Measurements from ENCODE around the gene ZDHHC14. TPM values are rescaled to one million over a fixed set of nuclear protein-coding genes. Genes with fewer than 3 reads are reported as not detected.

ZDHHC14 gene
- total and polyA plus RNA-seq, 2 of the 8 experiments (the other 6 are each of a cell fraction or from before 2014, with no cell fraction given): 2.9 to 5.3 TPM

- TF ChIP-seq CHD7 (IDR thresholded peaks at IDR 0.05; ENCODE audit: insufficient replicate concordance, low read length): no peak
- no peak for TF ChIP-seq HDAC6 (IDR thresholded peaks at IDR 0.05; ENCODE audit: low read depth, low read length)
- no peak for TF ChIP-seq POLR2A (IDR thresholded peaks at IDR 0.05; ENCODE audit: control extremely low read depth in 1 of 2, low read depth in 2 of 2, low read length in 2 of 2)
Measured at GRCh38 chr6:157530126-157530525, 149.1 kb downstream of the ZDHHC14 start (continued).
